WTC11 (cell line): ENCODE results near the gene ADARB2. TPM values are rescaled to one million over a fixed set of nuclear protein-coding genes. Genes with fewer than 3 reads are reported as not detected.

ENCODE experiments used
- ATAC-seq: fragments of 200-7000 bp; cut with Tn5 transposase; 2 replicates; pipeline ENCODE4 v1.10.0; 2021; ENCODE audit warnings: mild to moderate bottlenecking, moderate library complexity
- CTCF ChIA-PET: fragments of 300-600 bp; sonication (Branson Sonifier 250); formaldehyde crosslinking; loops from one replicate; lab custom pipeline; 2021; ENCODE audit warnings: antibody characterized with exemption; lab: Charles Lee
- POLR2A ChIA-PET: fragments of 350-600 bp; sonication (Branson Sonifier 250); formaldehyde crosslinking; loops from one replicate; lab custom pipeline; 2021; ENCODE audit warnings: antibody characterized with exemption; lab: Charles Lee
- DNase-seq: peaks from one replicate; pipeline ENCODE4 v3.0.0; 2021; ENCODE audit warnings: low spot score
- H3K27ac Mint-ChIP-seq: 2 replicates; pipeline ENCODE4 v1.8.0; 2021; ENCODE audit warnings: mixed read lengths
- H3K27me3 Mint-ChIP-seq: 2 replicates; pipeline ENCODE4 v1.8.0; 2021; ENCODE audit warnings: low read depth, mild to moderate bottlenecking, moderate library complexity, mixed read lengths
- H3K36me3 Mint-ChIP-seq: 2 replicates; pipeline ENCODE4 v1.8.0; 2021; ENCODE audit warnings: mixed read lengths
- H3K4me1 Mint-ChIP-seq: 2 replicates; pipeline ENCODE4 v1.8.0; 2022; ENCODE audit warnings: mixed read lengths
- H3K4me3 Mint-ChIP-seq: 2 replicates; pipeline ENCODE4 v1.8.0; 2021; ENCODE audit warnings: mild to moderate bottlenecking, moderate library complexity, mixed read lengths
- H3K9me3 Mint-ChIP-seq: 2 replicates; pipeline ENCODE4 v1.8.0; 2021; ENCODE audit warnings: mixed read lengths
- ELF4 ChIP-seq: sonication (generic); formaldehyde crosslinking; IDR thresholded peaks from 2 replicates; pipeline ENCODE4 v1.8.1; 2022; ENCODE audit warnings: low read depth, mild to moderate bottlenecking, moderate library complexity, missing genetic modification reagents
- EMX1 ChIP-seq: fragments of 250-450 bp; sonication (Bioruptor Pico); IDR thresholded peaks from 2 replicates; pipeline ENCODE4 v1.8.0; 2021; ENCODE audit warnings: mild to moderate bottlenecking
- KAT7 ChIP-seq: sonication (generic); formaldehyde crosslinking; IDR thresholded peaks from 2 replicates; pipeline ENCODE4 v1.8.1; 2023; ENCODE audit warnings: missing genetic modification reagents, mild to moderate bottlenecking, borderline replicate concordance
- NFATC4 ChIP-seq: fragments of 250-450 bp; sonication (Bioruptor Pico); IDR thresholded peaks from 2 replicates; pipeline ENCODE4 v1.9.0; 2021; ENCODE audit warnings: mild to moderate bottlenecking
- NR2C2 ChIP-seq: sonication (generic); formaldehyde crosslinking; IDR thresholded peaks from 2 replicates; pipeline ENCODE4 v1.8.0; 2022; ENCODE audit warnings: mild to moderate bottlenecking, missing genetic modification reagents
- PRRX2 ChIP-seq: fragments of 250-450 bp; sonication (Bioruptor Pico); IDR thresholded peaks from 2 replicates; pipeline ENCODE4 v1.8.0; 2021; ENCODE audit warnings: mild to moderate bottlenecking
- RORB ChIP-seq: fragments of 250-450 bp; sonication (Bioruptor Pico); IDR thresholded peaks from 2 replicates; pipeline ENCODE4 v1.9.0; 2021; ENCODE audit warnings: mild to moderate bottlenecking
- ZNF138 ChIP-seq: sonication (generic); formaldehyde crosslinking; conservative IDR thresholded peaks from 2 replicates; pipeline ENCODE4 v1.8.1; 2022; ENCODE audit warnings: mild to moderate bottlenecking, moderate library complexity, missing genetic modification reagents
- ZNF232 ChIP-seq: sonication (generic); formaldehyde crosslinking; IDR thresholded peaks from 2 replicates; pipeline ENCODE4 v1.8.0; 2022; ENCODE audit warnings: mild to moderate bottlenecking, missing genetic modification reagents
- total RNA-seq: library from RNA; stranded (reverse); gene quantifications from 3 replicates; pipeline ENCODE4 v1.2.3, GENCODE V29; 2021
- TF ChIP-seq, protein P1 (sequence below): sonication (generic); formaldehyde crosslinking; IDR thresholded peaks from 2 replicates; pipeline ENCODE4 v1.8.0; 2023; ENCODE audit warnings: mild to moderate bottlenecking, missing genetic modification reagents
- TF ChIP-seq, protein P2 (sequence below): fragments of 250-450 bp; sonication (Bioruptor Pico); IDR thresholded peaks from 2 replicates; pipeline ENCODE4 v1.9.0; 2021; ENCODE audit warnings: moderate library complexity, mild to moderate bottlenecking, inconsistent platforms, borderline replicate concordance
- TF ChIP-seq, protein P3 (sequence below): sonication (generic); formaldehyde crosslinking; IDR thresholded peaks from 2 replicates; pipeline ENCODE4 v1.8.1; 2023; ENCODE audit warnings: mild to moderate bottlenecking, moderate library complexity, missing genetic modification reagents
- TF ChIP-seq, protein P4 (sequence below): fragments of 250-450 bp; sonication (Bioruptor Pico); IDR thresholded peaks from 2 replicates; pipeline ENCODE4 v1.8.0; 2021; ENCODE audit warnings: mild to moderate bottlenecking
- TF ChIP-seq, protein P5 (sequence below): fragments of 250-450 bp; sonication (Bioruptor Pico); IDR thresholded peaks from 2 replicates; pipeline ENCODE4 v1.9.0; 2021; ENCODE audit warnings: mild to moderate bottlenecking
- TF ChIP-seq, protein P6 (sequence below): sonication (generic); formaldehyde crosslinking; IDR thresholded peaks from 2 replicates; pipeline ENCODE4 v1.8.1; 2022; ENCODE audit warnings: mild to moderate bottlenecking, moderate library complexity, missing genetic modification reagents
- TF ChIP-seq, protein P7 (sequence below): fragments of 250-450 bp; sonication (Bioruptor Pico); conservative IDR thresholded peaks from 2 replicates; pipeline ENCODE4 v1.9.0; 2021; ENCODE audit warnings: mild to moderate bottlenecking

Gene ADARB2
- total RNA-seq, 1 experiment from 2014 or later, result 3.7 TPM

DNA sequence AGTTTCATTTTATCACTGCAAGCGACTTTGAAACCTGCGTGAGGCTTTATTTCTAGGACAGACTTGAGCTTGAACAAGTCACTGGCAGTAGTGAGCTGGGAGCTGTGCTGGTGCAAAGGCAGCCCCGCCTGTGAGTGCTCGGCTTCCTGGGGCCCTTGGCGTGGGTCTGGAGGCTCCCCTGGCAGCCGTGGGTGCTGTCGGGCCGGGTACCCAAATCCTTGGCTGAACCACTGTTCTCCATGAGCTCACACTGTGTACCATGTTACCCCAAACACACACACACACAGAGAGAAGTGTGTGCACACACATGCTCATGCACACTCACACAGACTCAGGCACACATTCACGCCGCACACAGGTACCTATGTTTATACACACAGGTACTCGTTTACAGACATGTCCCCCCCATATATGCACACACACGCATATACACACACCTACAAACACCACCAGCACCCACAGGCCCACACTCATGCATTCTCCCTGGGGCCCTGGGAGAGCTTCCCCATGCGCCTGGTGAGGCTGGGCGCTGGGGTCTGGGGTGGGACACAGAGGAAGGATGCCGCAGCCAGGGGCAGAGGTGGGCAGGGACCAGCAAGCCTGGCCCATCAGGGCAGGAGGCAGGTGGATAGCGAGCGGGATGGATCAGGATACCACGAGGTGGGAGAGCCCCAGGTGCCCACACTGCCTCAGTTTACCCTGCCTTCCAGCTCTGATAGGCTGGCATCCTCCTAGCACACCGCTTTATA is 158.8 kb downstream of the ADARB2 start:
- peaks cover 11% of the 10 kb centered on the region for H3K27me3 Mint-ChIP-seq
- no peaks in the 10 kb centered on the region for H3K36me3 Mint-ChIP-seq
- peaks cover 4% of the 10 kb centered on the region; the same call in 1 of the 2 replicates for H3K9me3 Mint-ChIP-seq
- H3K4me3 Mint-ChIP-seq, result no peak overlapping the region
- ATAC-seq, result no peak
- no peak for DNase-seq
- no peak overlapping the region for H3K27ac Mint-ChIP-seq
- TF ChIP-seq, protein P1, sequence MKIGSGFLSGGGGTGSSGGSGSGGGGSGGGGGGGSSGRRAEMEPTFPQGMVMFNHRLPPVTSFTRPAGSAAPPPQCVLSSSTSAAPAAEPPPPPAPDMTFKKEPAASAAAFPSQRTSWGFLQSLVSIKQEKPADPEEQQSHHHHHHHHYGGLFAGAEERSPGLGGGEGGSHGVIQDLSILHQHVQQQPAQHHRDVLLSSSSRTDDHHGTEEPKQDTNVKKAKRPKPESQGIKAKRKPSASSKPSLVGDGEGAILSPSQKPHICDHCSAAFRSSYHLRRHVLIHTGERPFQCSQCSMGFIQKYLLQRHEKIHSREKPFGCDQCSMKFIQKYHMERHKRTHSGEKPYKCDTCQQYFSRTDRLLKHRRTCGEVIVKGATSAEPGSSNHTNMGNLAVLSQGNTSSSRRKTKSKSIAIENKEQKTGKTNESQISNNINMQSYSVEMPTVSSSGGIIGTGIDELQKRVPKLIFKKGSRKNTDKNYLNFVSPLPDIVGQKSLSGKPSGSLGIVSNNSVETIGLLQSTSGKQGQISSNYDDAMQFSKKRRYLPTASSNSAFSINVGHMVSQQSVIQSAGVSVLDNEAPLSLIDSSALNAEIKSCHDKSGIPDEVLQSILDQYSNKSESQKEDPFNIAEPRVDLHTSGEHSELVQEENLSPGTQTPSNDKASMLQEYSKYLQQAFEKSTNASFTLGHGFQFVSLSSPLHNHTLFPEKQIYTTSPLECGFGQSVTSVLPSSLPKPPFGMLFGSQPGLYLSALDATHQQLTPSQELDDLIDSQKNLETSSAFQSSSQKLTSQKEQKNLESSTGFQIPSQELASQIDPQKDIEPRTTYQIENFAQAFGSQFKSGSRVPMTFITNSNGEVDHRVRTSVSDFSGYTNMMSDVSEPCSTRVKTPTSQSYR, result no peak
- TF ChIP-seq, protein P2, sequence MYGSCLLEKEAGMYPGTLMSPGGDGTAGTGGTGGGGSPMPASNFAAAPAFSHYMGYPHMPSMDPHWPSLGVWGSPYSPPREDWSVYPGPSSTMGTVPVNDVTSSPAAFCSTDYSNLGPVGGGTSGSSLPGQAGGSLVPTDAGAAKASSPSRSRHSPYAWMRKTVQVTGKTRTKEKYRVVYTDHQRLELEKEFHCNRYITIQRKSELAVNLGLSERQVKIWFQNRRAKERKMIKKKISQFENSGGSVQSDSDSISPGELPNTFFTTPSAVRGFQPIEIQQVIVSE (CRISPR knock-in tag), result no peak
- no peak for TF ChIP-seq ZNF138 (CRISPR knock-in tag)
- TF ChIP-seq PRRX2 (CRISPR knock-in tag), result no peak
- CTCF ChIA-PET, result no interaction called here
- no peaks in the 10 kb centered on the region for H3K4me1 Mint-ChIP-seq
- POLR2A ChIA-PET, result no interaction called here

DNA sequence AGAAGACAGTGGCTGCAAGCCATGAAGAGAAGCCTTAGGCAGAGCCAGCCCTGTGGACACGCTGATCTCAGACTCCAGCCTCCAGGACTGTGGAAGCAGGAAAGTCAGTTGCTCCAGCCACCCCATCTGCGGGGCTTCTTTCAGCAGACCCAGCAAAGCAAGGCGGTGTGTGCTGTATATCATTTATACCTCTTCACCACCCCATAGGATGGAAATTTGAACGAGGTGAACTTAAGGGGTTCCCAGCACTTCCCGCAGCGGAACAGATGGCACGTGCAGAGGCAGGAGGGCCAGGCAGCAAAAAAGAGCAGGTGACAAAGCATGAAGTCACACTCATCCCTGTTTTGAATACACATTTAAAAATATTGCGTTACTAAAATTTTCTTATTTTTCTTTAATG is 159.4 kb downstream of the ADARB2 start:
- no peak overlapping the region for H3K27ac Mint-ChIP-seq
- no peak for ATAC-seq
- CTCF ChIA-PET, result no interaction called here
- POLR2A ChIA-PET, result no interaction called here
- peaks cover 4% of the 10 kb centered on the region; the same call in 1 of the 2 replicates for H3K9me3 Mint-ChIP-seq
- H3K4me1 Mint-ChIP-seq, result no peaks in the 10 kb centered on the region
- DNase-seq, result no peak
- TF ChIP-seq, protein P3, sequence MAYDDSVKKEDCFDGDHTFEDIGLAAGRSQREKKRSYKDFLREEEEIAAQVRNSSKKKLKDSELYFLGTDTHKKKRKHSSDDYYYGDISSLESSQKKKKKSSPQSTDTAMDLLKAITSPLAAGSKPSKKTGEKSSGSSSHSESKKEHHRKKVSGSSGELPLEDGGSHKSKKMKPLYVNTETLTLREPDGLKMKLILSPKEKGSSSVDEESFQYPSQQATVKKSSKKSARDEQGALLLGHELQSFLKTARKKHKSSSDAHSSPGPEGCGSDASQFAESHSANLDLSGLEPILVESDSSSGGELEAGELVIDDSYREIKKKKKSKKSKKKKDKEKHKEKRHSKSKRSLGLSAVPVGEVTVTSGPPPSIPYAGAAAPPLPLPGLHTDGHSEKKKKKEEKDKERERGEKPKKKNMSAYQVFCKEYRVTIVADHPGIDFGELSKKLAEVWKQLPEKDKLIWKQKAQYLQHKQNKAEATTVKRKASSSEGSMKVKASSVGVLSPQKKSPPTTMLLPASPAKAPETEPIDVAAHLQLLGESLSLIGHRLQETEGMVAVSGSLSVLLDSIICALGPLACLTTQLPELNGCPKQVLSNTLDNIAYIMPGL, result no peak
- TF ChIP-seq ZNF138 (CRISPR knock-in tag), result no peak
- TF ChIP-seq ELF4 (CRISPR knock-in tag), result no peak
- no peak for TF ChIP-seq NR2C2 (CRISPR knock-in tag)
- TF ChIP-seq, protein P4, sequence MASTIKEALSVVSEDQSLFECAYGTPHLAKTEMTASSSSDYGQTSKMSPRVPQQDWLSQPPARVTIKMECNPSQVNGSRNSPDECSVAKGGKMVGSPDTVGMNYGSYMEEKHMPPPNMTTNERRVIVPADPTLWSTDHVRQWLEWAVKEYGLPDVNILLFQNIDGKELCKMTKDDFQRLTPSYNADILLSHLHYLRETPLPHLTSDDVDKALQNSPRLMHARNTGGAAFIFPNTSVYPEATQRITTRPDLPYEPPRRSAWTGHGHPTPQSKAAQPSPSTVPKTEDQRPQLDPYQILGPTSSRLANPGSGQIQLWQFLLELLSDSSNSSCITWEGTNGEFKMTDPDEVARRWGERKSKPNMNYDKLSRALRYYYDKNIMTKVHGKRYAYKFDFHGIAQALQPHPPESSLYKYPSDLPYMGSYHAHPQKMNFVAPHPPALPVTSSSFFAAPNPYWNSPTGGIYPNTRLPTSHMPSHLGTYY (CRISPR knock-in tag), result no peak
- TF ChIP-seq, protein P5, sequence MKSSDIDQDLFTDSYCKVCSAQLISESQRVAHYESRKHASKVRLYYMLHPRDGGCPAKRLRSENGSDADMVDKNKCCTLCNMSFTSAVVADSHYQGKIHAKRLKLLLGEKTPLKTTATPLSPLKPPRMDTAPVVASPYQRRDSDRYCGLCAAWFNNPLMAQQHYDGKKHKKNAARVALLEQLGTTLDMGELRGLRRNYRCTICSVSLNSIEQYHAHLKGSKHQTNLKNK (CRISPR knock-in tag), result no peak
- H3K4me3 Mint-ChIP-seq, result no peak overlapping the region
- H3K27me3 Mint-ChIP-seq, result peaks cover 11% of the 10 kb centered on the region
- H3K36me3 Mint-ChIP-seq, result no peaks in the 10 kb centered on the region

DNA sequence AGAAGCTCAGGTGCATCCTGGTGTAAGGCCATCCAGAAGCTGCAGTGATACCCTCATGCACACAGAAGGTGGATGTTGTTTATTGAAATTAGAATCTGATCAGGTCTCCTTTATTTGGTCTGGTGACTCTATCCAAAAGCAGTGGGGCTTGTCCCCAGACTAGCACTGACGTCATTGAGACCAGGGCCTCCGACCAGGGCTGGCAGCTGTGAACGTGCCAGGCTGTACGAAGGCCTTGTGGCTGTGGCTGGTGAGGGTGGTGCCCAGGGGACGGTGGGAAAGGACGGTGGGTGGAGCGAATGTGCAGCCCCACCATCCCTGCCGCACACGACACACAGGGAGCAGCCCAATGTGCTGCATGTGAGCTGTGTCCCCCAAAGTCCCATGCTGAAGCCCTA is 160.0 kb downstream of the ADARB2 start:
- H3K4me1 Mint-ChIP-seq, result no peaks in the 10 kb centered on the region
- POLR2A ChIA-PET, result no interaction called here
- no peak for ATAC-seq
- no peaks in the 10 kb centered on the region for H3K36me3 Mint-ChIP-seq
- DNase-seq, result no peak
- CTCF ChIA-PET, result no interaction called here
- H3K27ac Mint-ChIP-seq, result no peak overlapping the region
- H3K4me3 Mint-ChIP-seq, result no peak overlapping the region
- H3K27me3 Mint-ChIP-seq, result peaks cover 11% of the 10 kb centered on the region
- H3K9me3 Mint-ChIP-seq, result peaks cover 4% of the 10 kb centered on the region; the same call in 1 of the 2 replicates
- TF ChIP-seq ZNF232 (CRISPR knock-in tag) (no peak), RORB (no peak), KAT7 (CRISPR knock-in tag) (no peak), ELF4 (CRISPR knock-in tag) (no peak), NFATC4 (no peak), EMX1 (CRISPR knock-in tag) (no peak)
- TF ChIP-seq, protein P4 (CRISPR knock-in tag), result no peak
- TF ChIP-seq, protein P6, sequence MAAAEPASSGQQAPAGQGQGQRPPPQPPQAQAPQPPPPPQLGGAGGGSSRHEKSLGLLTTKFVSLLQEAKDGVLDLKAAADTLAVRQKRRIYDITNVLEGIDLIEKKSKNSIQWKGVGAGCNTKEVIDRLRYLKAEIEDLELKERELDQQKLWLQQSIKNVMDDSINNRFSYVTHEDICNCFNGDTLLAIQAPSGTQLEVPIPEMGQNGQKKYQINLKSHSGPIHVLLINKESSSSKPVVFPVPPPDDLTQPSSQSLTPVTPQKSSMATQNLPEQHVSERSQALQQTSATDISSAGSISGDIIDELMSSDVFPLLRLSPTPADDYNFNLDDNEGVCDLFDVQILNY (CRISPR knock-in tag), result no peak
- TF ChIP-seq, protein P3, result no peak
- TF ChIP-seq, protein P7, sequence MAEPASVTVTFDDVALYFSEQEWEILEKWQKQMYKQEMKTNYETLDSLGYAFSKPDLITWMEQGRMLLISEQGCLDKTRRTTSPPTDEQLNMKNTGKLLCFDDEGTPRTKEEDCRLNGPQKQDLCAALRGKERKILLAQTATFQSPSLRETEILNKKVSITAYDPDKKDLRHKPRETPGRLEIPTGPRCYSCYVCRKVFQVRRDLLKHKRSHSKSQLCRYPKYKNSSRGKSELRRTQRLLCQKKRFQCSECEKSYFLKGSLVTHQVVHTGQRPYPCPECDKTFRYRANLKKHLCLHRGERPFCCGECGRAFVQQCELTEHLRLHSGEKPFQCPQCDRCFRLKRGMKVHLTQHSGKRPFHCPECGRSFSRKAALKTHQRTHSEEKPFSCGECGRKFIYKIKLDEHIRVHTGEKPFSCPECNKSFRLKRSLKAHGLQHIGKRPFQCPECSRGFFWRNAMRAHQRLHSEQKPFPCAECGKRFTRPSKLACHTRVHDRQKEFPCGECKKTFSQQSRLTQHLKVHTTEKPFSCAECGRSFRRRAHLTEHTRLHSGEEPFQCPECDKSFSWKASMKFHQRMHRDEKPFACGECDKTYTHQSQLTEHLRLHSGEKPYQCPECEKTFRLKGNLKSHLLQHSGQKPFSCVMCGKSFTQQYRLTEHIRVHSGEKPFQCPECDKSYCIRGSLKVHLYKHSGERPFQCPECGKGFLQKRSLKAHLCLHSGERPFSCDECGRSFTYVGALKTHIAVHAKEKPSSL (CRISPR knock-in tag), result no peak
